ENCODE measurements around the gene ZBTB9. TPM values are rescaled to one million over a fixed set of nuclear protein-coding genes. Genes with fewer than 3 reads are reported as not detected.

The ZBTB9 gene
- total RNA-seq, 1 donor from 2014 or later = 4.6 TPM

- no peak for DNase-seq (ENCODE audit: low read depth)
- no peak overlapping the region for H3K4me3 ChIP-seq (ENCODE audit: low read depth, low read length)
- TF ChIP-seq CTCF (conservative IDR thresholded peaks at IDR 0.05; ENCODE audit: low read depth, low read length) = no peak
Observed at GRCh38 chr6:33431880-33432541, 22.4 kb upstream of the ZBTB9 start.

GRCh38 chr6:33432546-33432945 is 21.8 kb upstream of the ZBTB9 start:
- TF ChIP-seq CTCF (conservative IDR thresholded peaks at IDR 0.05; ENCODE audit: low read depth, low read length) = no peak
- DNase-seq (ENCODE audit: low read depth) = no peak
- no peak overlapping the region for H3K4me3 ChIP-seq (ENCODE audit: low read depth, low read length)

GRCh38 chr6:33433001-33433543 is 21.3 kb upstream of the ZBTB9 start:
- no peak overlapping the region for H3K4me3 ChIP-seq (ENCODE audit: low read depth, low read length)
- no peak for TF ChIP-seq CTCF (conservative IDR thresholded peaks at IDR 0.05; ENCODE audit: low read depth, low read length)
- no peak for DNase-seq (ENCODE audit: low read depth)

- H3K4me3 ChIP-seq (ENCODE audit: low read depth, low read length) = no peak overlapping the region
- DNase-seq (ENCODE audit: low read depth) = no peak
- TF ChIP-seq CTCF (conservative IDR thresholded peaks at IDR 0.05; ENCODE audit: low read depth, low read length) = no peak
Observed at GRCh38 chr6:33433544-33434191, 20.7 kb upstream of the ZBTB9 start.

- DNase-seq (ENCODE audit: low read depth) = no peak
- TF ChIP-seq CTCF (conservative IDR thresholded peaks at IDR 0.05; ENCODE audit: low read depth, low read length) = no peak
- no peak overlapping the region for H3K4me3 ChIP-seq (ENCODE audit: low read depth, low read length)
Observed at GRCh38 chr6:33434961-33435360, 19.4 kb upstream of the ZBTB9 start.

GRCh38 chr6:33437666-33438065 is 16.7 kb upstream of the ZBTB9 start:
- no peak for DNase-seq (ENCODE audit: low read depth)
- H3K4me3 ChIP-seq (ENCODE audit: low read depth, low read length) = no peak overlapping the region
- no peak for TF ChIP-seq CTCF (conservative IDR thresholded peaks at IDR 0.05; ENCODE audit: low read depth, low read length)
